ENCODE measurements around the gene STAG2. TPM values are rescaled to one million over a fixed set of nuclear protein-coding genes. Genes with fewer than 3 reads are reported as not detected.

Gene STAG2
- 162 TPM for total RNA-seq

DNA sequence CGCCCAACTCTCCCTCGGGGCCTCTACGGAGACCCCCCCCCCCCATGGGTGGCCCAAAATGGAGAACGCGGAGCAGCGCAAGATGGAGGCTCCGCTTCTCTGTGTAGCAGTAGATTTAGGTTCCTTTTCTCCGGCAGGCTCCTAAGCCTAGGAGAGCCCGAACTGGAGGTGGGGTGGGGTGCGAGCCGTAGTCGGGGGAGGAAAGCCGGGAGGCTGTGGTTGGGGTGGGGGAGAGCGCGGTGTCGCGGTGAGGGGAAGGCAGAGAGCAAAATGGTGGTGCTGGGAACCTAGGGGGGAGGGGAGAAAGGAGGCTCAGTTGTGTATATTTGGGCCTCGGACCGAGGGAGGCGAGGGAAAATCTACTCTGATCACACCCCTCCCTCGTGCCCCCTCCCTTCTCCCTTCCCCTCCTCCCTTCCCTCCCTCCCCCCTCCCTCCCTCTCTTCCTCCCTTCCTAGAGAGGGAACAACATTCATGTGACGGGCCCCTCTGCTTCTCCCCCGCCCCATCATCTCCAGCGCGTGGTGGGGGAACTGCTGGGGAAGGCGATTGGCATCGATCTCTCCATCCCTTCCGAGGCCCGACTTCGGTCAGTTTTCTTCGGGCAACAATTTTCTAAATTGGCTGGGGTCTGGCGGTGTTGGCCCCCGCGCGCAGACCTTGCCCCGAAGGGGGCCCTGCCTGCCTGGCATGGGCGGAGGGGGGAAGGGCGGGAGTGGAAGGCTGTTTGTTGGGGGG lies at the start of gene STAG2:
Gene STAG2, plus strand, starts transcription at position 439 of the 738 bp plus-strand sequence. CDS start 60,922 bp downstream, outside the sequence.

Other genes with a start within 250 kb of the STAG2 start
- 175 TPM for gene THOC2, start 228.7 kb upstream of the STAG2 start, total RNA-seq
- gene XIAP, start 101.7 kb upstream of the STAG2 start, total RNA-seq, result 54.2 TPM

Data from camera-type eye (tissue), 1 donor.